NCI-H226 (cell line): ENCODE results near the gene CDPF1.
"Not testable (repeated sequence)": the region's sequence is repeated elsewhere in the genome, so short reads cannot be mapped to it uniquely, and the experiment has no call there.

Experiments
- DNase-seq: peaks from one replicate; pipeline ENCODE4 v3.0.0-alpha.2; 2015

Gene CDPF1

GRCh38 chr22:46281866-46282678 lies 32.0 kb upstream of the CDPF1 start:
- no peak for DNase-seq

GRCh38 chr22:46280999-46281623 lies 31.0 kb upstream of the CDPF1 start:
- no peak for DNase-seq

- no peak for DNase-seq
Observed at GRCh38 chr22:46280063-46280817, 30.1 kb upstream of the CDPF1 start.

- DNase-seq: no peak
Observed at GRCh38 chr22:46278656-46279645, 28.9 kb upstream of the CDPF1 start.

- no peak for DNase-seq
Observed at GRCh38 chr22:46276563-46276962, 26.5 kb upstream of the CDPF1 start.

- no peak for DNase-seq
Observed at GRCh38 chr22:46275455-46276122, 25.5 kb upstream of the CDPF1 start.

- no peak for DNase-seq
Observed at GRCh38 chr22:46274381-46274780, 24.3 kb upstream of the CDPF1 start.

GRCh38 chr22:46273432-46274148 lies 23.5 kb upstream of the CDPF1 start:
- no peak for DNase-seq

GRCh38 chr22:46272762-46273431 lies 22.8 kb upstream of the CDPF1 start:
- DNase-seq: no peak

- no peak for DNase-seq
Observed at GRCh38 chr22:46272196-46272595, 22.1 kb upstream of the CDPF1 start.

- DNase-seq: no peak
Observed at GRCh38 chr22:46269564-46269963, 19.5 kb upstream of the CDPF1 start.

- peak; percentile 24 for DNase-seq
Observed at GRCh38 chr22:46267431-46268279, 17.6 kb upstream of the CDPF1 start, which contains the start of gene TTC38. Gene TTC38 (plus strand): TSS chr22:46268008. CDS start chr22:46268040, 32 bp downstream.

GRCh38 chr22:46265627-46266026 lies 15.5 kb upstream of the CDPF1 start:
- not testable (repeated sequence) for DNase-seq

GRCh38 chr22:46264520-46264919 lies 14.4 kb upstream of the CDPF1 start:
- DNase-seq: not testable (repeated sequence)

- DNase-seq: no peak
Observed at GRCh38 chr22:46263216-46263590, 13.1 kb upstream of the CDPF1 start, which contains the start of gene PKDREJ. Gene PKDREJ (minus strand): TSS chr22:46263343. CDS start chr22:46263322, 21 bp downstream.

- DNase-seq: no peak
Observed at GRCh38 chr22:46262449-46263215, 12.5 kb upstream of the CDPF1 start.

- DNase-seq: no peak
Observed at GRCh38 chr22:46260038-46260437, 9.9 kb upstream of the CDPF1 start.

GRCh38 chr22:46259374-46259773 lies 9.3 kb upstream of the CDPF1 start:
- no peak for DNase-seq
